Trophoblast cell (in vitro differentiated cells and primary cell): ENCODE measurements around the gene TRIP13.

Experiments used
- DNase-seq, 2 donors: peaks; one replicate each; pipeline ENCODE4 v3.0.0-alpha.2; 2016
- H2AFZ ChIP-seq: 2 replicates; pipeline ENCODE4 v1.6.1; 2013; ENCODE audit warnings: low read length, moderate library complexity, mild to moderate bottlenecking; ENCODE audit not compliant: insufficient read depth, poor library complexity
- H2AK5ac ChIP-seq: 2 replicates; pipeline ENCODE4 v1.6.1; 2013; ENCODE audit warnings: mild to moderate bottlenecking, low read length
- H2BK120ac ChIP-seq: 2 replicates; pipeline ENCODE4 v1.6.1; 2013; ENCODE audit warnings: low read length, mild to moderate bottlenecking, moderate library complexity; ENCODE audit not compliant: insufficient read depth, poor library complexity
- H2BK12ac ChIP-seq: 2 replicates; pipeline ENCODE4 v1.6.1; 2013; ENCODE audit warnings: mild to moderate bottlenecking, low read length, moderate library complexity
- H2BK5ac ChIP-seq: 2 replicates; pipeline ENCODE4 v1.6.1; 2013; ENCODE audit warnings: low read length, low read depth, moderate library complexity, mild to moderate bottlenecking; ENCODE audit not compliant: poor library complexity
- H3K14ac ChIP-seq: 2 replicates; pipeline ENCODE4 v1.6.1; 2013; ENCODE audit warnings: mild to moderate bottlenecking, low read length
- H3K18ac ChIP-seq: 2 replicates; pipeline ENCODE4 v1.6.1; 2013; ENCODE audit warnings: mild to moderate bottlenecking, low read length
- H3K23ac ChIP-seq: 2 replicates; pipeline ENCODE4 v1.6.1; 2013; ENCODE audit warnings: low read length
- H3K27ac ChIP-seq: 2 replicates; pipeline ENCODE4 v1.5.1; 2013; ENCODE audit warnings: low read depth, mild to moderate bottlenecking, inconsistent platforms, low read length, moderate library complexity
- H3K27me3 ChIP-seq: 2 replicates; pipeline ENCODE4 v1.6.1; 2013; ENCODE audit warnings: inconsistent platforms, mild to moderate bottlenecking, low read length, moderate library complexity; ENCODE audit not compliant: insufficient read depth
- H3K36me3 ChIP-seq, 2 experiments: 1 replicate in 1 of 2; 2 replicates in 1 of 2; pipeline ENCODE4 v1.6.1; 2013; ENCODE audit warnings: low read length in 2 of 2, mild to moderate bottlenecking in 2 of 2, moderate library complexity in 1 of 2; ENCODE audit not compliant: insufficient read depth in 2 of 2, control insufficient read depth in 1 of 2
- H3K4ac ChIP-seq: 2 replicates; pipeline ENCODE4 v1.6.1; 2013; ENCODE audit warnings: low read depth, mild to moderate bottlenecking, low read length, moderate library complexity
- H3K4me1 ChIP-seq, 2 experiments: 1 replicate in 1 of 2; 2 replicates in 1 of 2; pipeline ENCODE4 v1.6.1; 2013; ENCODE audit warnings: low read length in 2 of 2, mild to moderate bottlenecking in 2 of 2, moderate library complexity in 1 of 2; ENCODE audit not compliant: insufficient read depth in 2 of 2, control insufficient read depth in 1 of 2
- H3K4me2 ChIP-seq: 2 replicates; pipeline ENCODE4 v1.6.1; 2013; ENCODE audit warnings: inconsistent platforms, mild to moderate bottlenecking, low read length, moderate library complexity
- H3K4me3 ChIP-seq: 2 replicates; pipeline ENCODE4 v1.5.1; 2013; ENCODE audit warnings: mild to moderate bottlenecking, low read depth, low read length, inconsistent platforms
- H3K79me1 ChIP-seq: one replicate; pipeline ENCODE4 v1.6.1; 2013; ENCODE audit warnings: low read length
- H3K79me2 ChIP-seq: 2 replicates; pipeline ENCODE4 v1.6.1; 2013; ENCODE audit warnings: low read length, mild to moderate bottlenecking; ENCODE audit not compliant: control insufficient read depth, insufficient read depth, poor library complexity
- H3K9ac ChIP-seq: 2 replicates; pipeline ENCODE4 v1.6.1; 2013; ENCODE audit warnings: mild to moderate bottlenecking, low read length
- H3K9me3 ChIP-seq: 2 replicates; pipeline ENCODE4 v1.6.1; 2013; ENCODE audit warnings: low read depth, mild to moderate bottlenecking, control low read depth, inconsistent platforms, low read length; ENCODE audit not compliant: insufficient read depth
- H4K12ac ChIP-seq: 2 replicates; pipeline ENCODE4 v1.6.1; 2013; ENCODE audit warnings: low read depth, mild to moderate bottlenecking, low read length, moderate library complexity
- H4K8ac ChIP-seq: 2 replicates; pipeline ENCODE4 v1.6.1; 2013; ENCODE audit warnings: low read depth, mild to moderate bottlenecking, low read length, moderate library complexity
- H4K91ac ChIP-seq: one replicate; pipeline ENCODE4 v1.6.1; 2013; ENCODE audit warnings: low read depth, mild to moderate bottlenecking, low read length, moderate library complexity
- WGBS: extraction: QIAGEN DNeasy Blood & Tissue Kit; methylation state at CpG from one replicate; pipeline ENCODE4 v1.1.7; 2013; ENCODE audit warnings: missing lambda C conversion rate; ENCODE audit not compliant: insufficient read length, insufficient coverage; ENCODE audit errors: extremely low coverage; 5-methylcytosine and 5-hydroxymethylcytosine counted together

The TRIP13 gene

GRCh38 chr5:962386-962785, 69.7 kb downstream of the TRIP13 start:
- no CpG with 5 or more reads among the region's 15 CpGs for WGBS
- H2AFZ ChIP-seq: no peak overlapping the region
- no peak overlapping the region for H3K27ac ChIP-seq
- no peak overlapping the region for H3K4ac ChIP-seq
- no peak overlapping the region for H3K9ac ChIP-seq
- H3K36me3 ChIP-seq: no peaks in the 10 kb centered on the region
- no peak overlapping the region for H4K12ac ChIP-seq
- no peak overlapping the region for H3K4me2 ChIP-seq
- H3K27me3 ChIP-seq: peaks cover 4% of the 10 kb centered on the region
- no peak overlapping the region for H2AK5ac ChIP-seq
- no peak overlapping the region for H3K4me3 ChIP-seq
- no peak overlapping the region for H3K14ac ChIP-seq
- H2BK12ac ChIP-seq: no peak overlapping the region
- H4K91ac ChIP-seq: no peak overlapping the region
- no peak overlapping the region for H2BK5ac ChIP-seq
- peaks cover 3% of the 10 kb centered on the region for H3K79me1 ChIP-seq
- DNase-seq: no peak
- H3K23ac ChIP-seq: no peak overlapping the region
- no peaks in the 10 kb centered on the region for H3K79me2 ChIP-seq
- H3K18ac ChIP-seq: no peak overlapping the region
- peaks cover 4 to 8% of the 10 kb centered on the region in 2 experiments for H3K4me1 ChIP-seq
- H2BK120ac ChIP-seq: no peak overlapping the region
- H3K9me3 ChIP-seq: no peaks in the 10 kb centered on the region
- H4K8ac ChIP-seq: no peak overlapping the region

GRCh38 chr5:962801-963200, 70.1 kb downstream of the TRIP13 start:
- no peaks in the 10 kb centered on the region for H3K9me3 ChIP-seq
- H3K27ac ChIP-seq: no peak overlapping the region
- no peak overlapping the region for H2BK12ac ChIP-seq
- H4K12ac ChIP-seq: no peak overlapping the region
- WGBS: no CpG with 5 or more reads among the region's 12 CpGs
- H3K79me1 ChIP-seq: no peaks in the 10 kb centered on the region
- no peak overlapping the region for H2BK120ac ChIP-seq
- H2BK5ac ChIP-seq: no peak overlapping the region
- DNase-seq: no peak
- no peak overlapping the region for H3K14ac ChIP-seq
- H3K4me1 ChIP-seq: peaks cover 0 to 4% of the 10 kb centered on the region in 2 experiments
- no peak overlapping the region for H3K4me3 ChIP-seq
- H3K4me2 ChIP-seq: no peak overlapping the region
- H4K8ac ChIP-seq: no peak overlapping the region
- H2AK5ac ChIP-seq: no peak overlapping the region
- peaks cover 4% of the 10 kb centered on the region for H3K27me3 ChIP-seq
- no peak overlapping the region for H3K4ac ChIP-seq
- no peaks in the 10 kb centered on the region for H3K36me3 ChIP-seq
- no peak overlapping the region for H3K9ac ChIP-seq
- H3K23ac ChIP-seq: no peak overlapping the region
- no peak overlapping the region for H4K91ac ChIP-seq
- H3K18ac ChIP-seq: no peak overlapping the region
- H2AFZ ChIP-seq: no peak overlapping the region
- H3K79me2 ChIP-seq: no peaks in the 10 kb centered on the region

GRCh38 chr5:963310-963672, 70.6 kb downstream of the TRIP13 start:
- Histone ChIP-seq H2BK12ac (no peak overlapping the region), H3K9me3 (no peaks in the 10 kb centered on the region), H3K18ac (no peak overlapping the region), H2BK120ac (no peak overlapping the region), H3K79me2 (no peaks in the 10 kb centered on the region), H3K27me3 (peaks cover 4% of the 10 kb centered on the region), H4K91ac (no peak overlapping the region), H4K12ac (no peak overlapping the region), H3K4me1 (no peaks in the 10 kb centered on the region), H3K4ac (no peak overlapping the region), H3K27ac (no peak overlapping the region), H3K14ac (no peak overlapping the region), H3K23ac (no peak overlapping the region), H3K36me3 (no peaks in the 10 kb centered on the region), H4K8ac (no peak overlapping the region), H2AFZ (no peak overlapping the region), H3K9ac (no peak overlapping the region), H2AK5ac (no peak overlapping the region), H3K4me3 (no peak overlapping the region), H3K4me2 (no peak overlapping the region), H3K79me1 (no peaks in the 10 kb centered on the region), H2BK5ac (no peak overlapping the region)
- no CpG with 5 or more reads among the region's 10 CpGs for WGBS
- DNase-seq: no peak

- no peak overlapping the region for H3K18ac ChIP-seq
- no peak overlapping the region for H2AFZ ChIP-seq
- no peak overlapping the region for H2AK5ac ChIP-seq
- H3K9ac ChIP-seq: no peak overlapping the region
- no peak for DNase-seq
- no peaks in the 10 kb centered on the region for H3K9me3 ChIP-seq
- H2BK120ac ChIP-seq: no peak overlapping the region
- no peak overlapping the region for H3K23ac ChIP-seq
- H3K4me2 ChIP-seq: no peak overlapping the region
- no peaks in the 10 kb centered on the region for H3K79me1 ChIP-seq
- no peaks in the 10 kb centered on the region for H3K36me3 ChIP-seq
- H3K27me3 ChIP-seq: peaks cover 4% of the 10 kb centered on the region
- no peak overlapping the region for H2BK12ac ChIP-seq
- H2BK5ac ChIP-seq: no peak overlapping the region
- H3K4ac ChIP-seq: no peak overlapping the region
- no peak overlapping the region for H3K14ac ChIP-seq
- H3K4me3 ChIP-seq: no peak overlapping the region
- WGBS: no CpG with 5 or more reads among the region's 31 CpGs
- H4K91ac ChIP-seq: no peak overlapping the region
- no peak overlapping the region for H4K8ac ChIP-seq
- no peaks in the 10 kb centered on the region for H3K4me1 ChIP-seq
- H4K12ac ChIP-seq: no peak overlapping the region
- H3K27ac ChIP-seq: no peak overlapping the region
- H3K79me2 ChIP-seq: no peaks in the 10 kb centered on the region
These were observed 71.2 kb downstream of the TRIP13 start for GRCh38 chr5:963673-964531.
